CD4-positive, alpha-beta T cell treated with Interleukin-1 beta for 1 hour (primary cell): ENCODE results near the gene NADK.

ENCODE experiments used
- DNase-seq, 2 donors: peaks; one replicate each; pipeline ENCODE4 v3.0.0-alpha.2; 2020 to 2022

The NADK gene

DNA sequence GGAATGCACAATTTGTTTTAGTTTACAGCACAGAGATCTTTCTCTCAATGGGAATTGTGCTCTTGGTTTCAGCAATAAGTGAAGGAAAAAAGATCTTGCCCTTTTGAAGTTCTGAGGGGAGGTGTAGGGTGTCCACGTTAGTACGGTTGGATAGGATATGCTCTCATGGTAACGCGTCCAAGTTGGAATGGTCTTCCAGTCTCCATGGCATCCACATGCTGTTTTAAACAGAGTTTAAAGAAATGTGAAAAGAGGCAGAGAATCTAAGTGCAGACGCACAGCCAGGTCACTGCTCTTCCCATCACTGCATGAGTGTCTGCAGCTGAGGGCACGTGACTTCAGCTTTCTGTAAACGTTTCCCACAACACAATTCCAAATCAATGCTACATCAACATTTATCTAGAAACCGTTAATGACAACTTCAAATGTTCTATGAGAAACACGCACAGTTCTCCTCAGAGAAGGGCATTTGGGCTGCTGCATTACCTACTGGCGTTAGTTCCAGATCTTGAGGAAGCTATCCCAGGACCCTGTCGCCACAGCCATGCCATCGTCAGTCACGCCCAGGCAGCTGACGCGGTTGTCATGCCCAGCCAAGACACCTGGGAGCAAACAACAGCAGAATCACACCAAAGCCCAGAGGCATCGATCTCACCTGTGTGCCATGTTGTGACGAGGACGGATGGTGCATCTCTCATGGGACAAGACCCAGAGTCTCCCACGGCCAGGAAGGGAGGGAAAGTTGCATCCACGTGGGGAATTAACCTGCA, 8.8 kb upstream of the NADK start:
- no peak for DNase-seq

DNA sequence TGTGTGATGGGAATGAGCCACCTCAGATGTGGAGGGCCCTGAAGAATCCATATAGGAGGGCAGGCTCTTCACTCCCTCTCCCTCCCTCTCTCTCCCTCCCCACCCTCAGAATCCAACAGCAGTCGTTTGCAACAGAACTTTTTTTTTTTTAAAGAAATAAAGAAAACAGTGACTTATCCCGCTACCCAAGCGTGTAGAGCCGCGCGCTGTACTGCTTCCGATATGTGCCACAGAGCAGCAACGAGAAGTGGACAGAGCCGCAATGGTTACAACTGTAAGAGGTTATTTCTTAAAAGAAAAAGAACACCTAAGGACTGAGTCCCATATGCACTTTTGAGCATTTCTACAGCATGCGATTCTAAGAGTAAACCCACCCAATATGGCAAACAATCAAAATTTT, 7.4 kb upstream of the NADK start:
- DNase-seq: no peak

GRCh38 chr1:1784933-1785332, 6.7 kb upstream of the NADK start:
- DNase-seq: no peak

GRCh38 chr1:1783320-1783719, 5.0 kb upstream of the NADK start:
- DNase-seq: no peak

DNA sequence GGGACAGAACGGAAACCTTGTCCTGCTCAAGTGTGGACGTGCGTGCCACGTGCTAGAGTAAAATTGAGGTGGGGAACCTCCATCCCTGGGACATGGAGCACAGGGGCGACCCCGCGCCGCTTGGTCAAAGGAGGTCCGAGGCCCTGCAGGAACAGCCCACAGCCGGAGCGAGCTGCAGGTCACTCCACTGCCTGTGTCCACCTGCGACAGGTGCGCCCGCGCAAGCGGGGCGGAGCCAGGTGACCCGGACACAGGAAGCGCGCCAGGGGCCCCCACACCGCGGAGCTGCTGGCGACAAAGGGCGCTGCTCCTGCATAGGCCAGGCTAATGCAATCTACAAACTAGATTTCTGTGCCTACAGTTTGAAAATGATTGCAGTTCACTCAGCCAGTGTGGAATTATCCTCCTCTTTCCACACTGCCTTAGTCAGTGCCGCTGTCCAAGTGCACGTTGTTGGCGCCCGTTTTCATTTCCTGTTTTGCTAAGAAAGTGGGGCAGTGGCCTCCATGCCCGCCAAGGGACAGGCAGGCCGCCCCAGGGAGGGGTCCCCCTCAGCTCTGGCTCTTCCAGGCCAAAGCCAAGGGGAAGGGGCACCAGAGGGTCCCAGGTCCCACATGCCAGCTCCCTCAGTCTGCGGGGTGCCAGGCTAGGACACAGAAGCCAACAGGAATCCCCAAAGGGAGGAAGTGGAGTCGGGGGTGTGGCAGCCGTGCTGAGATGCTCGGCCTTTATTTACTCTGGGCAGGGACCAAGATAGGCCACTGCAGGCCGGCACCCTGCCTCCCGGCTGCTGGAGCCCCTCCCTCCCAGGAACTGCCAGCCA, 4.3 kb upstream of the NADK start:
- peak; percentile 27 to 34 for DNase-seq

GRCh38 chr1:1781526-1781903, 3.2 kb upstream of the NADK start:
- no peak for DNase-seq

GRCh38 chr1:1780598-1781525, 2.6 kb upstream of the NADK start:
- DNase-seq: no peak

DNA sequence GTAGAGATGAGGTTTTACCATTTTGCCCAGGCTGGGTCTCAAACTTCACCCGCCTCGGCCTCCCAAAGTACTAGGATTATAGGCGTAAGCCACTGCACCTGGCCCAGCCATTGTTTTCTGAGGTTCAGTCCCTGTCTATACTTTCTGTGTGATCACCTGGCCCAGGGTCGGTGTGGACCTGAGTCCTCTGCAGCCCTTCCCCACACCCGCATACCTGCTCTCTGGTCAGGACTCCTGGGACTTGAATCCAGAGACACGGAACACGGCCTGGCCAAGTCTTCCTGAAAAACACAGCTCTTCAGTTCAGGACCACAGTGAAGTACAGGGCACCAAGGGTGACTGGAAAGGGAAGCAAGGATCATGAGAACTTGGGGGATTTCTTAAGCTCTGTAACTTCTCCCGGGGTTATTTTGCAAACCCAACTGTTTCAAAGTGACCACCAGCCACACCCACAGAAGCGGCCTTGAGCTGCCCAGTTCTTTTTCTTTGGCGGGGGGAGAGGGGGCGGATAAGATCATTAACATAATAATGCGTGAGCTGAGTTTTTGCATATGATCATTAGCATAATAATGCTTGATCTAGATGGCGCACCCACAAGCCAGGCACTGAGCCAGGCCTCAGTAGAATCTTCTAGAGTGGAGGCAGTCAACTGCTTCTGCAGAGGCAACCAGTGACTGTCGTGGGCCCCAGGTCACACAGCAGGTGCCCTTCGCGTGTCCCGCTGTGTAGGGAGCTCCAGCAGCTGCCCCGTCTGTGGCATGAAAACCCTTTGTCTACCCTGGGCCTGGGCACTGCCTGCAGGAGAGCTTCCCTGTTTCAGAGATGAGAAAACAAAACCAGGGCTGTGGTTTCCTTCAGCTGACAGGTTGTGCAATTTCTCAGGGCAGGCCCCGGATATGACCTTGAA, 1.7 kb upstream of the NADK start:
- DNase-seq: peak; percentile 73 to 78

- DNase-seq: no peak
Measured at GRCh38 chr1:1779320-1779675, 1.0 kb upstream of the NADK start.

- DNase-seq: peak; percentile 87 to 93
Measured at GRCh38 chr1:1778663-1779319, 521 bp upstream of the NADK start.

- DNase-seq: no peak
Measured at GRCh38 chr1:1777583-1777899, 729 bp downstream of the NADK start.

GRCh38 chr1:1776672-1777582, 1.3 kb downstream of the NADK start:
- DNase-seq: no peak

- no peak for DNase-seq
Measured at GRCh38 chr1:1775327-1776226, 2.7 kb downstream of the NADK start.

GRCh38 chr1:1773874-1774273, 4.4 kb downstream of the NADK start:
- no peak for DNase-seq

DNA sequence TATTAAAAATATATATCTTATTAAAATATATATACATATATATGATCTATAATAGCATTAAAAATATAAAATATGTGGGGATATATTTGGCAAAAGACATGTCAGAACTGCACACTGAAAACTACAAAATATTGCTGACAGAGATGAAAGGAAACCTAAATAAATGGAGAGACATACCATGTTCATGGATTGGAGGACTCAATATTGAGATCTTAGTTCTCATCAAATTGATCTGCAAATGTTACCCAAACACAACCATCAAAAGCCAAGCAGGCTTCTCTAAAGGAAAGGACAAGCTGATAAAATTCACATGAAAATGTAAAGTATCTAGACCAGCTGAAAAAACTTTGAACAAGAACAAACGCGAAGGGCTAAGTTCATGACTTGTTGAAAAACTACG, 7.2 kb downstream of the NADK start:
- no peak for DNase-seq

DNA sequence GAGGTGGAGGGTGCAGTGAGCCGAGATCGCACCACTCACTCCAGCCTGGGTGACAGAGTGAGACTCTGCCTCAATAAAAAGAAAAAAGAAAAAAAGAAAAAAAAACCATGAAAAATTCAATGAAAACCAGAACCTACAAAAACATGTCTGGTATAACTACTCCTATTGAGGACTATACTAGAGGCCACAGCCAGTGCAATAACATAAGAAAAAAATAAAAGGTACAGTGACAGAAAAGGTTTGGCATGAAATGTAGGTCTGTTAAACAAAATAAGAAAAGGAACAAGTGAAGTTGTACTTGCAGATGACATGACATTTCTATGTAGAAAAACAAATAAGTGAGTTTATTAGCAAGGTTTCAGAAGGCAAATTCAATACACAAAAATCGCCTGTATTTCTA, 8.2 kb downstream of the NADK start:
- no peak for DNase-seq

DNA sequence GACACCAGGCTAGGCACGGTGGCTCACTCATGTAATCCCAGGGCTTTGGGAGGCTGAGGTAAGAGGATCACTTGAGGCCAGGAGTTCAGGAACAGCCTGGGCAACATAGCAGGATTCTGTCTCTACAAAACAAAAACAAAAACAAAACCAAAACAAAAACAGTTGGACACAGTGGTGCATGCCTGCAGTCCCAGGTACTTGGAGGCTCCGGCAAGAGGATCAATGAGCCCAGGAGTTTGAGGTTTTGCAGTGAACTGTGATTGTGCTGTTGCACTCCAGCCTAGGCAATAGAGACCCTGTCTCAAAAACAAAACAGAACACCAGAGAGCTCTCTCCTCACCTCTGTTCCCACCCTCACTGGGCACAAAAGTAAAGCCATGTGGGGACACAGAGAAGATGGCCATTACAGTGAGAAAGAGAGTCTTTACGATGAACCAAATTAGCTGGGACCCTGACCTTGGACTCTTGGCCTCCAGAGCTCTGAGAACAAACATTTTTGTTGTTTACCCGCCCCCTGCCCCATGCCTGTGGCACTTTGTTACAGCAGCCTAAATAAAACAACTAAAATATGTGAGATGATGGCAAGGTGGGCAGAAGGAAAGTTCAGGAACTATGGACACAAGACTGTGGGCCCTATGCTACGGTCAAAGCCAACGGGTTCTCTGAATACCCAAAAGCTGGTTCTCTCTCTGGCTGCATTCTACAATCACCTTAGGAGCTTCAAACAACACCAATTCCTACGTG, 9.8 kb downstream of the NADK start:
- DNase-seq: no peak

DNA sequence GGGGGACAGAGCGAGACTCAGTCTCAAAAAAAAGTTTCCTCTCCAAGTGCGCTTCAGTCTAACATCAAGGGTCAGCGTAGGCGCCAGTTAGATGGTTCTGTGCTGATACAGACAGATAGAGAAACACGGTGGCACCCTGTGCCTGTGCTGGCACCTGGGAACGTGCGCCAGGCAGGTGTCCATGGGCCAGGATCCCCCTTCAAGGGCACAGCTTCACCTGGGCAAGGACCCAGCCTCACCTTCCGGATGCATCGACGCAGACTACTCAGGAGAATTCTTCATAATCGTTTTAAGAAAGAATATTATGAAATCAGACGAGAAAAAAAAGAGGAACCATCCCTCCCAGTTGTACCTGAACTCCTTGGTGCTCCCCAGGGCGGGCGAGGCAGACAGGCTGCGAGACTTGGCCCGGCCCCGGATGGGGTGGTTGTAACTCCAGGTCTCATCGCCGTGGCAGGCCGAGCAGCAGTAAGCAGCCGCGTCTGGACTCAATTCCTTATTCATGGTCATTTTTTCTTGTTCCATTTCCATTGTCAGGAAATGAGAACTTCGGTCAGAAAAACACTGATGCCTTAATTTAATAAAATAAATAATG, 13.3 kb downstream of the NADK start:
- no peak for DNase-seq
